Gastroesophageal sphincter (tissue), 4 donors: ENCODE measurements around the gene TMEM273. TPM values are rescaled to one million over a fixed set of nuclear protein-coding genes. Genes with fewer than 3 reads are reported as not detected.

Source experiments
- ATAC-seq: fragments of 150-250 bp; one replicate; pipeline ENCODE4 v1.9.1; 2016; ENCODE audit warnings: mild to moderate bottlenecking, moderate library complexity
- H3K27ac ChIP-seq, 4 donors: fragments of 200-600 bp; sonication (generic) in 3 of 4; 1 replicate in 3 of 4; 2 replicates in 1 of 4; pipeline ENCODE4 v1.5.1; 2016 to 2019
- H3K27me3 ChIP-seq: fragments of 200-600 bp; sonication (generic); one replicate; pipeline ENCODE4 v1.5.1; 2019
- H3K36me3 ChIP-seq, 2 donors: fragments of 200-600 bp; sonication (generic); one replicate each; pipeline ENCODE4 v1.5.1; 2019; ENCODE audit warnings: control low read depth in 1 of 2
- H3K4me1 ChIP-seq, 3 donors: fragments of 200-600 bp; sonication (generic); 1 replicate in 2 of 3; 2 replicates in 1 of 3; pipeline ENCODE4 v1.5.1; 2016 to 2019; ENCODE audit warnings: control low read depth in 2 of 3
- H3K4me3 ChIP-seq, 2 donors: fragments of 200-600 bp; sonication (generic); one replicate each; pipeline ENCODE4 v1.5.1; 2019; ENCODE audit warnings: mild to moderate bottlenecking in 1 of 2, moderate library complexity in 1 of 2
- H3K9me3 ChIP-seq, 3 donors: fragments of 200-600 bp; sonication (generic); one replicate each; pipeline ENCODE4 v1.5.1; 2017 to 2019; ENCODE audit warnings: control low read depth in 2 of 3
- EP300 ChIP-seq: sonication (generic); formaldehyde crosslinking; IDR thresholded peaks from one replicate; pipeline ENCODE4 v1.6.1; 2017; ENCODE audit warnings: antibody characterized with exemption, mild to moderate bottlenecking
- POLR2A ChIP-seq, 2 donors: fragments of 450-650 bp; IDR thresholded peaks; one replicate each; pipeline ENCODE4 v1.6.1; 2017; ENCODE audit warnings: antibody characterized with exemption in 2 of 2, mild to moderate bottlenecking in 2 of 2, moderate library complexity in 1 of 2
- POLR2AphosphoS5 ChIP-seq: sonication (generic); formaldehyde crosslinking; IDR thresholded peaks from one replicate; pipeline ENCODE4 v1.6.1; 2017; ENCODE audit warnings: antibody characterized with exemption
- WGBS, 2 donors: methylation state at CpG; one replicate each; pipeline ENCODE4 v1.1.5; 2018; ENCODE audit warnings: low coverage in 1 of 2; 5-methylcytosine and 5-hydroxymethylcytosine counted together
- total RNA-seq, 4 donors: library from RNA; depleted of rRNA; stranded (reverse); fragments of >200 nt; gene quantifications; one replicate each; pipeline ENCODE4 v1.1.0, GENCODE V29; 2016
- TF ChIP-seq, protein P1 (sequence below), 4 experiments: fragments of 200-600 bp in 2 of 4; fragments of 450-650 bp in 2 of 4; sonication (generic) in 1 of 4; IDR thresholded peaks; one replicate each; pipeline ENCODE4 v1.5.1; 2017 to 2019; ENCODE audit warnings: antibody characterized with exemption in 4 of 4, mild to moderate bottlenecking in 2 of 4, moderate library complexity in 2 of 4

TMEM273 gene
- total RNA-seq, 4 donors from 2014 or later: 12.4 to 65.8 (median 21.7) TPM

GRCh38 chr10:49185213-49185612, 3.0 kb downstream of the TMEM273 start:
- peaks cover 0 to 29% (median 3%) of the 10 kb centered on the region in 3 donors for H3K4me1 ChIP-seq
- no peak for ATAC-seq
- H3K27ac ChIP-seq: no peak overlapping the region
- TF ChIP-seq EP300: no peak
- no peak for TF ChIP-seq POLR2A (IDR thresholded peaks at IDR 0.05)
- TF ChIP-seq POLR2AphosphoS5: no peak
- TF ChIP-seq, protein P1, sequence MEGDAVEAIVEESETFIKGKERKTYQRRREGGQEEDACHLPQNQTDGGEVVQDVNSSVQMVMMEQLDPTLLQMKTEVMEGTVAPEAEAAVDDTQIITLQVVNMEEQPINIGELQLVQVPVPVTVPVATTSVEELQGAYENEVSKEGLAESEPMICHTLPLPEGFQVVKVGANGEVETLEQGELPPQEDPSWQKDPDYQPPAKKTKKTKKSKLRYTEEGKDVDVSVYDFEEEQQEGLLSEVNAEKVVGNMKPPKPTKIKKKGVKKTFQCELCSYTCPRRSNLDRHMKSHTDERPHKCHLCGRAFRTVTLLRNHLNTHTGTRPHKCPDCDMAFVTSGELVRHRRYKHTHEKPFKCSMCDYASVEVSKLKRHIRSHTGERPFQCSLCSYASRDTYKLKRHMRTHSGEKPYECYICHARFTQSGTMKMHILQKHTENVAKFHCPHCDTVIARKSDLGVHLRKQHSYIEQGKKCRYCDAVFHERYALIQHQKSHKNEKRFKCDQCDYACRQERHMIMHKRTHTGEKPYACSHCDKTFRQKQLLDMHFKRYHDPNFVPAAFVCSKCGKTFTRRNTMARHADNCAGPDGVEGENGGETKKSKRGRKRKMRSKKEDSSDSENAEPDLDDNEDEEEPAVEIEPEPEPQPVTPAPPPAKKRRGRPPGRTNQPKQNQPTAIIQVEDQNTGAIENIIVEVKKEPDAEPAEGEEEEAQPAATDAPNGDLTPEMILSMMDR (IDR thresholded peaks at IDR 0.05): no peak
- no peaks in the 10 kb centered on the region for H3K36me3 ChIP-seq
- 73 to 86% methylated on average over 3 of the region's 3 CpGs for WGBS, 2 donors
- H3K27me3 ChIP-seq: peaks cover under 1% of the 10 kb centered on the region
- no peaks in the 10 kb centered on the region for H3K9me3 ChIP-seq
- no peak overlapping the region for H3K4me3 ChIP-seq

DNA sequence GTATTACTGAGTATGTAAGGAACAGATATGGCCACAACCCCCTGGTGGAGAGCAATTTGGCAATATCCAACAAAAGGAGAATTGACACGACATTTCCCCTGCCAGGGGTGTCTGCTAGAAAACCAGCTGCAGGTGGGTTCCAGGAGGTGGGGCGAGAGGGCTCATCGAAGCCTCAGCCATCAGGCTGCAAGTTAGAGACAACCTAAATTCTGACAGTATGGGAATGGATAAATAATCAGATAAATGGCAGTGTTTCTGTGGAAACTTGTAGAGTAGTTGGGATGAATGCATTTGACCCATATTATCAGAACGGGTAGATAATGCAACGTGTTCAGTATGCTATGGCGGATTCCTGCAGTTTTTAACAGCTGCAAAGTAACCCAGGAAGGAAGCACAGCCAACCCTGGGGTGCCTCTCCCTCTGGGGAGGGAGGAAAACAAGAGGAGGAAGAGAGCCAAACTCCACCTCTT, 3.5 kb downstream of the TMEM273 start:
- no peak for TF ChIP-seq EP300
- no peak for TF ChIP-seq POLR2AphosphoS5
- TF ChIP-seq, protein P1 (IDR thresholded peaks at IDR 0.05): no peak
- no peak for TF ChIP-seq POLR2A (IDR thresholded peaks at IDR 0.05)
- no peaks in the 10 kb centered on the region for H3K27me3 ChIP-seq
- no peaks in the 10 kb centered on the region for H3K9me3 ChIP-seq
- no peak for ATAC-seq
- H3K27ac ChIP-seq: no peak overlapping the region
- no peaks in the 10 kb centered on the region for H3K36me3 ChIP-seq
- peak overlapping the region in 1 of 2 donors; percentile 6 for H3K4me3 ChIP-seq
- 56 to 67% methylated on average over 4 to 5 of the region's 6 CpGs for WGBS, 2 donors
- peaks cover 0 to 29% (median 3%) of the 10 kb centered on the region in 3 donors for H3K4me1 ChIP-seq

GRCh38 chr10:49183596-49184542, 4.3 kb downstream of the TMEM273 start:
- H3K27ac ChIP-seq: no peak overlapping the region
- no peaks in the 10 kb centered on the region for H3K9me3 ChIP-seq
- H3K4me1 ChIP-seq: peaks cover 0 to 20% (median 3%) of the 10 kb centered on the region in 3 donors
- H3K4me3 ChIP-seq: no peak overlapping the region
- no peaks in the 10 kb centered on the region for H3K27me3 ChIP-seq
- H3K36me3 ChIP-seq: no peaks in the 10 kb centered on the region
- WGBS, 2 donors: 47 to 63% methylated on average over 5 of the region's 5 CpGs
- no peak for ATAC-seq
- no peak for TF ChIP-seq POLR2AphosphoS5
- TF ChIP-seq, protein P1 (IDR thresholded peaks at IDR 0.05): no peak
- TF ChIP-seq EP300: no peak
- no peak for TF ChIP-seq POLR2A (IDR thresholded peaks at IDR 0.05)

DNA sequence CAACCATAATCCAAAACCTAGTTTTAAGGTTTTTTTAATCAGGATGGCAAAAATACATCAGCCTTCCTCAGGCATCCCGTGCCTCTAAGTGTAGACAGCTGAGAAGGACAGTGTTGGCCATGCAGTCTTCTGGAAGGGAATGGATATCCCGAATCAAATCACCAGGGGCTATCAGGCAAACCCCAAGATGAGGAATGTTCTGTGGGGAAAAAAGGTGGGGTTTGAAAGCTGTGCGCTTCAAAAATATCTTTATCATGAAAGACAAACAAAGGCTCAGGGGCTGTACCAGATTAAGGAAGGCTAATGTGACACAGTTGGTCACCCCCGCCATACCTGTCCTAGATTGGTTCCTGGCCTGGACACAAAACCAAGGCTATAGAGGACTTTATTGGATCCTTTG, 5.4 kb downstream of the TMEM273 start:
- no peak for ATAC-seq
- Histone ChIP-seq H3K36me3 (no peaks in the 10 kb centered on the region), H3K4me3 (no peak overlapping the region), H3K27me3 (no peaks in the 10 kb centered on the region), H3K27ac (no peak overlapping the region), H3K9me3 (no peaks in the 10 kb centered on the region), H3K4me1 (peaks cover 0 to 14% (median 3%) of the 10 kb centered on the region in 3 donors)
- TF ChIP-seq, protein P1 (IDR thresholded peaks at IDR 0.05): no peak
- TF ChIP-seq EP300 (no peak), POLR2AphosphoS5 (no peak), POLR2A (IDR thresholded peaks at IDR 0.05) (no peak)
- 92 to 100% methylated on average over 3 to 4 of the region's 4 CpGs for WGBS, 2 donors
